SK-N-MC (cell line): ENCODE measurements around the gene SCN9A.

Experiments used
- EZH2 ChIP-seq: fragments of 200-600 bp; sonication (generic); IDR thresholded peaks from one replicate; pipeline ENCODE4 v1.6.1; 2017; ENCODE audit warnings: antibody characterized with exemption
- FOXP2 ChIP-seq: optimal IDR thresholded peaks from 2 replicates; pipeline ENCODE3; 2011; ENCODE audit warnings: mild to moderate bottlenecking, moderate library complexity; ENCODE audit not compliant: insufficient read depth; ENCODE audit errors: extremely low read length, control extremely low read depth

DNA sequence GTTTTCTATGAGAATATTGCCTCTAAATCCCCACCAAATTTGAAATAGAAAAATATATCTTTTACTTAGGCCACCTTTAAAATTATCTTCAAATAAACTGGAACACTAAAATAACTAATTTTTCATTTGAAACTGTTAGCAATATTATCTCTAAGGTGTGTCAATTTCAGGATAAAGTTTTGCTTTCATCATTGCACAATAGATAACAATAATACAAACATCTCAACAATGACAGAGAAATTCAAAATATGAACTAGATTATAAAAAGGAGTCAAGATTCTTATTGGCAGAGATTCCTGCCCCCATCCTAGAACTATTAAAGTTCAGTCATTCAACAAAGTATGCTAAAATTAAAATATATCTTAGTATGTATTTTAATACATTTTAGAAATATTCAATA lies 117.9 kb downstream of the SCN9A start:
- TF ChIP-seq FOXP2: no peak
- TF ChIP-seq EZH2: no peak
